Prostate gland (tissue), 2 donors: ENCODE results near the gene EXD3.

ENCODE experiments used
- CTCF ChIP-seq, 4 experiments: fragments of 200-600 bp in 2 of 4; fragments of 450-650 bp in 2 of 4; sonication (generic) in 2 of 4; IDR thresholded peaks; 1 replicate in 3 of 4; 2 replicates in 1 of 4; pipeline ENCODE4 v1.5.1; 2016 to 2019; ENCODE audit warnings: antibody characterized with exemption in 4 of 4, mild to moderate bottlenecking in 2 of 4, moderate library complexity in 2 of 4
- POLR2A ChIP-seq: fragments of 450-650 bp; IDR thresholded peaks from one replicate; pipeline ENCODE4 v1.6.1; 2016; ENCODE audit warnings: antibody characterized with exemption, mild to moderate bottlenecking

GRCh38 chr9:137373611-137373980 is 49.4 kb downstream of the EXD3 start:
- TF ChIP-seq POLR2A (no peak), CTCF (IDR thresholded peaks at IDR 0.05) (no peak)
